GM10266 (cell line): ENCODE data around the gene TOB1.
"Not testable (repeated sequence)": the region's sequence is repeated elsewhere in the genome, so short reads cannot be mapped to it uniquely, and the experiment has no call there.

Experiments used
- DNase-seq: peaks from one replicate; pipeline ENCODE4 v3.0.0; 2012; ENCODE audit errors: extremely low spot score
- TF ChIP-seq, protein P1 (sequence below): IDR thresholded peaks from 2 replicates; pipeline ENCODE4 v1.5.1; 2012; ENCODE audit warnings: mild to moderate bottlenecking, low read depth; ENCODE audit not compliant: control insufficient read depth, insufficient read depth; ENCODE audit errors: missing control alignments

Gene TOB1

DNA sequence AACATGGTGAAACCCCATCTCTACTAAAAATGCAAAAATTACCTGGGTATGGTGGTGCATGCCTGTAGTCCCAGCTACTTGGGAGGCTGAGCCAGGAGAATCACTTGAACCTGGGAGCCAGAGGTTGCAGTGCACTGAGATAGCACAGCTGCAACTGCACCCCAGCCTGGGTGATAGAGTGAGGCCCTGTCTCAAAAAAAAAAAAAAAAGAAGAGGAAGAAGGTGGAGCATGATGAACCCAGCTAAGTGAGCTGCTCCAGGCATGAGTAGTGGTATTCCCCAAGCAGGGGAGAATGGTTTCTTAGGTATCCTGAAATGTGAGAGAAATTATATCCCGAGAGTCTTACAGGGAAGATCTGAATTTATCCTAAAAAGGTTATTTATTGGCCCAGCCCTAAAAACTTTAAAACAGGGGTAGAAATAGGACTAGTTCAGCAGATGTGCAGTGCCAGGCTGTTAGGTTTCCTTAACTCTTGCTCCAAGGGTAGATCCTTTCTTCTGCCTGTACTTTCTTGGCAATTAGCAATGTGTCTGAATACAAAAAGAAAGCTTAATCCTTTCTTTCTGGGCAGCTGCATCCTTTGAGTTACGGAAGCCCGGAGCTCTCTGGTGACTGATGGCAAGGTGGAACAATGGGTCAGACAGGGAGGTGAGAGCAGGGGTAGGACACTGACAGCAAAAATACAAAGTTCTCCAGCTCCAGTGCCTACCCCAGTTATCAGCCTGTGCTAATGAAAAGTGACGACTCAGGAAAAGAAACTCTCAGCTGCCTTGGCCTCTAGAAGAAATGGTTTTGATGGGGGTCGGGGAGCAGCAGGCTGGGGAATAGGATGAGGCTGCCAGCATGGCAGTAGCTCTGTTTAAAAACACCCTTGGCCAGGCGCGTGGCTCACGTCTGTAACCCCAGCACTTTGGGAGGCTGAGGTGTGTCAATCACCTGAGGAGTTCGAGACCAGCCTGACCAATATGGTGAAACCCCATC, 36.5 kb upstream of the TOB1 start:
- no peak for DNase-seq
- TF ChIP-seq, protein P1, sequence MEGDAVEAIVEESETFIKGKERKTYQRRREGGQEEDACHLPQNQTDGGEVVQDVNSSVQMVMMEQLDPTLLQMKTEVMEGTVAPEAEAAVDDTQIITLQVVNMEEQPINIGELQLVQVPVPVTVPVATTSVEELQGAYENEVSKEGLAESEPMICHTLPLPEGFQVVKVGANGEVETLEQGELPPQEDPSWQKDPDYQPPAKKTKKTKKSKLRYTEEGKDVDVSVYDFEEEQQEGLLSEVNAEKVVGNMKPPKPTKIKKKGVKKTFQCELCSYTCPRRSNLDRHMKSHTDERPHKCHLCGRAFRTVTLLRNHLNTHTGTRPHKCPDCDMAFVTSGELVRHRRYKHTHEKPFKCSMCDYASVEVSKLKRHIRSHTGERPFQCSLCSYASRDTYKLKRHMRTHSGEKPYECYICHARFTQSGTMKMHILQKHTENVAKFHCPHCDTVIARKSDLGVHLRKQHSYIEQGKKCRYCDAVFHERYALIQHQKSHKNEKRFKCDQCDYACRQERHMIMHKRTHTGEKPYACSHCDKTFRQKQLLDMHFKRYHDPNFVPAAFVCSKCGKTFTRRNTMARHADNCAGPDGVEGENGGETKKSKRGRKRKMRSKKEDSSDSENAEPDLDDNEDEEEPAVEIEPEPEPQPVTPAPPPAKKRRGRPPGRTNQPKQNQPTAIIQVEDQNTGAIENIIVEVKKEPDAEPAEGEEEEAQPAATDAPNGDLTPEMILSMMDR, result no peak

DNA sequence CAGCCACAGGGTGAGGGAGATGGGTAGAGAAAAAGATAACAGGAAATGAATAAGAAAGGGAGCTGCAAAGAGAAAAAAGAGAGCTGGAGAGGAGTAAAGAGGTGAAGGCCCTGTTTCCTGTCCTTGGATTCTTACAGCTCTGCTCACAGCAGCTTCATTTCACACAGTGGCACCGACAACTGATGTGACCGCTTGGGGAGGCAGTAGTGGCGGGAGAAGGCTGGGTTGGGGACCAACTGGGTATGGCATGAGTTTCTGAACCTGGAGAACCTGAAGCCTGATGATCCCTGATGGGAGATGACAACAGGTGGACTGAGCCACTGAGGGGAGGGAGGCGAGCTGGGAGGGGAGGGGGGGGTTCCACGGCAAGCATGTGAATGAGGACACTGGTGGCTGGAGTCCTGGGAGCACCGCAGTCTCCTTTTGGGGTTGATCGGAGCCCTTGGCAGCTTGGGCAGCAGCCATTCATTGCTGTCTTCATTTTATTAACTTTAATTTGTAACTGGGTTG, 34.3 kb upstream of the TOB1 start:
- TF ChIP-seq, protein P1, result no peak
- no peak for DNase-seq

DNA sequence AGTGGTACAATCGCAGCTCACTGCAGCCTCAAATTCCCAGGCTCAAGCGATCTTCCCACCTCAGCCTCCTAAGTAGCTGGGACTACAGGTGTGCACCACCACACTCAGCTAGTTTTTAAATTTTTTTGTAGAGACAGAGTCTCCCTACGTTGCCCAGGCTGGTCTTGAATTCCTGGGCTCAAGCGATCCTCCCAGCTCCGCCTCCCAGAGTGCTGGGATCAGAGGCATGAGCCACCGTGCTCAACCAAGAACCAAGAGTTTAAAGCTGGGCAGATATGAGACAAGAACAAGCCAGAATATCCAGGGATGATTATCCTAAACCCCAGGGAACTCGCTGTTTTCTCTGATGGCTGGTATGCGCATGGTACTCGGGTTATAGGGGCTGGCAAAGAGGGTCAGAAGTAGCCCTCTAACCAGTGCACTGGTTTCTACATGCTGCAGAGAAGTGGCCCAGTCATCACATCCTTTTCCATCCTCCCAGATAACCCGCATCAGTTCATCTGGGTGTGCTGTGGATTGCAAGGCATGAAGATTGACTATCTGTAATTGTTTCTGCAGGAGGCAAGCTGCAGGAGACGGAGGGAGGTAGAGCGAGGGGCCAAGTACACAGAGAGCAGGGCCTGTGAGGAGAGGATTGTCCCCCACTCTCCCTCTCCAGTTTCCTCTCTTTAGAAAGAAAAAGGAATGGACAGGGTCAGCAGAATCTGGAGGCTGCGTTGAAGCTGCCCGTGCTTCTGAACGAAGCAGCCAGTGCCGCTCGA, 33.6 kb upstream of the TOB1 start:
- DNase-seq, result no peak
- TF ChIP-seq, protein P1, result no peak

DNA sequence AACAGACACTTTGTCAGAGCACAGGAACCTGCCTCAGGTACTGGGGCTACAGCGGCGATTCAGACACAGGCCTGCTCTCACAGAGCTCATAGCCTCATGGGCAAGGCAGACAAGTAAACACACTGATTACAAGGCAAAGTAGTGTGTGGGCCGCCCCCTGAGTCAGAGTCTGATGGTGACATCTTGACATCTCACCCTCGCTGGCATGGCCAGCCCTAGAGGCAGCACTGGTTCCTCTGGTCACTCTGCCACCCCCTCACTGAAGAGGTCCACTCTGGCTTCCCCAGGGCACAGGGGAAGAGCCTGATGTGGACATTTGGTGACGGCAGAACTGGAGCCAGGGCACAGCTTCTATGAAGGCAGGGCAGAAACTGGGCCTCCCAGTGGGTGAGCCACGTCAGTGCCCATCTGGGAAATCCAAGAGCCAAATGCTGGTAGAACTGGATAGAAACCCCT, 32.9 kb upstream of the TOB1 start:
- no peak for DNase-seq
- TF ChIP-seq, protein P1, result no peak

DNA sequence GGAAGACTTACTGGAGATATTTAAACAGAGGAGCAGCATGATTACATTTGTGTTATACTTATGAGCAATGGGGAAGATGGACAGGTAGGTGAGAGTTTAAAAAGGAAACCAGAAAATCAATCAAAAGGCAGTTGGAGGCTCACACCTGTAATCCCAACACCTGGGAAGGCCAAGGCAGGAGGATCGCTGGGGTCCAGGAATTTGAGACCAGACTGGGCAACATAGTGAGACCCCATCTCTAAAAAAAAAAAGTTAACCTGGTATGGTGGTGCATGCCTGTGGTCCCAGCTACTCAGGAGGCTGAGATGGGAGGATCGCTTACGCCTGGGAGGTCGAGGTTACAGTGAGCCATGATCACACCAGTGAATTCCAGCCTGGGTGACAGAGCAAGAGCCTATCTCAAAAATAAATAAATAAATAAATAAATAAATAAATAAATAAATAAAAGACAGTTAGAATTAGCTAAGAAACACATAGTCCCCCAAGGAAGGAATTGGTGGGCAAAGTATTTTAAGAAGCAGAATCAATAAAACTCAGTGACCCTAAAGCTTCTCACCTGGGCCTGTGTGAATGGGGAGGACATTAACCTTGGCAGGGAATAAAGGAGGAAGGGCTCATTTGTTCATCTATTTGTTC, 32.3 kb upstream of the TOB1 start:
- no peak for DNase-seq
- TF ChIP-seq, protein P1, result no peak

DNA sequence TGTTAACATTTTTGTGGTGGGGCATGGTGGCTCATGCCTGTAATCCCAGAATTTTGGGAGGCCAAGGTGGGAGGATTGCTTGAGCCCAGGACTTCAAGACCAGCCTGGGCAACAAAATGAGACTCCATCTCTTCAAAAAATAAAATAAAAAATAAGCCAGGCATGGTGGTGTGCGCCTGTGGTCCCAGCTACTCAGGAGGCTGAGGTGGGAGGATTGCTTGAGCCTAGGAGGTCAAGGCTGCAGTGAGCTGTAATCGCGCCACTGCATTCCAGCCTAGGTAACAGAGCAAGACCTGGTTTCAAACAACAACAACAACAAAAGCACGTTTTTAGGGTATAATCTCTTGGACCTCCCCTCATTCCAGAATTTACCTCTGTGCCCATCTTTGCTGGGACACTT, 28.4 kb upstream of the TOB1 start:
- not testable (repeated sequence) for DNase-seq
